K562 (cell line): ENCODE results near the gene ASMT. TPM values are rescaled to one million over a fixed set of nuclear protein-coding genes. Genes with fewer than 3 reads are reported as not detected.

ENCODE experiments used
- BRD9 ChIP-seq: fragments of 450-650 bp; IDR thresholded peaks from 2 replicates; pipeline ENCODE4 v1.6.1; 2018; ENCODE audit warnings: low read depth; ENCODE audit not compliant: partially characterized antibody
- GABPB1 ChIP-seq: sonication (generic); formaldehyde crosslinking; IDR thresholded peaks from 2 replicates; pipeline ENCODE4 v1.8.0; 2022; ENCODE audit warnings: mild to moderate bottlenecking, missing genetic modification reagents
- polyA plus RNA-seq, 8 experiments: library from polyadenylated mRNA; depleted of rRNA in 4 of 8; stranded (reverse) in 5 of 8; unstranded in 3 of 8; fragments of >200 nt; fragmentation: Nextera tagmentation in 2 of 8; fragmentation: Illumina TruSeq in 1 of 8; extraction: Ambion mirVana in 2 of 8; extraction: Trizol in 1 of 8; gene quantifications; 2 replicates each; pipeline versions ENCODE4 v1.2.1 to v1.2.3, GENCODE V29; 2011 to 2014; ENCODE audit warnings: inconsistent platforms in 1 of 8, missing spikeins in 1 of 8
- total RNA-seq, 7 experiments: library from RNA; depleted of rRNA in 6 of 7; stranded (reverse); fragments of >200 nt in 6 of 7; fragmentation: Illumina TruSeq in 2 of 7; extraction: Trizol in 2 of 7; gene quantifications; 2 replicates each; pipeline versions ENCODE4 v1.2.1 to v1.2.3, GENCODE V29; 2011 to 2021; ENCODE audit warnings: low replicate concordance in 1 of 7
- TF ChIP-seq, protein P1 (sequence below): sonication (generic); formaldehyde crosslinking; IDR thresholded peaks from 2 replicates; pipeline ENCODE4 v1.8.1; 2022; ENCODE audit warnings: missing genetic modification reagents
- TF ChIP-seq, protein P2 (sequence below): fragments of 200-800 bp; sonication (Bioruptor generic); IDR thresholded peaks from 2 replicates; pipeline ENCODE4 v1.6.1; 2016; ENCODE audit warnings: missing genetic modification characterization, missing compliant biosample characterization
- TF ChIP-seq, protein P3 (sequence below): fragments of 450-650 bp; IDR thresholded peaks from 2 replicates; pipeline ENCODE4 v1.6.1; 2016; ENCODE audit warnings: missing biosample characterization, missing genetic modification characterization

Gene ASMT
- total and polyA plus RNA-seq, 9 of the 15 experiments (the other 6 are each of a cell fraction or from before 2014, with no cell fraction given), result 0.06 TPM; not detected in 8

DNA sequence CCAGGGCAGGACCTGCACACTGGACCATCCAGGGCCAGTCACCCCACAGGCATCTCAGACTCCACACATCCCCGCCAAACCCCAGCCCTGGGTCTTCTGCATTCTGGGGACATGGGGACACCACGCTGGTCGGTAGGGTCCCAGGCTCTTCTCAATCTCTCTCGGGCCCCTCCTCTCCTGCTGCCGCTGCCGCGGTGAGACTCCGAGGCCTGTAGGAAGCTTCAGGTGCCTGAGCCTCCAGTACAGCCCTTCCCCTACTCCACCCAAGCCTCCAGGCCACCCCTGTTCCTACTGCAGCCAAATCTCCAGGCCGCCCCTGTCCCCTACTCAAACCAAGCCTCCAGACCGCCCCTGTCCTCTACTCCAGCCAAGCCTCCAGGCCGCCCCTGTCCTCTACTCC is 5.5 kb upstream of the ASMT start (continued):
- TF ChIP-seq, protein P1, sequence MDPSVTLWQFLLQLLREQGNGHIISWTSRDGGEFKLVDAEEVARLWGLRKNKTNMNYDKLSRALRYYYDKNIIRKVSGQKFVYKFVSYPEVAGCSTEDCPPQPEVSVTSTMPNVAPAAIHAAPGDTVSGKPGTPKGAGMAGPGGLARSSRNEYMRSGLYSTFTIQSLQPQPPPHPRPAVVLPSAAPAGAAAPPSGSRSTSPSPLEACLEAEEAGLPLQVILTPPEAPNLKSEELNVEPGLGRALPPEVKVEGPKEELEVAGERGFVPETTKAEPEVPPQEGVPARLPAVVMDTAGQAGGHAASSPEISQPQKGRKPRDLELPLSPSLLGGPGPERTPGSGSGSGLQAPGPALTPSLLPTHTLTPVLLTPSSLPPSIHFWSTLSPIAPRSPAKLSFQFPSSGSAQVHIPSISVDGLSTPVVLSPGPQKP, result no peak
- TF ChIP-seq, protein P2, sequence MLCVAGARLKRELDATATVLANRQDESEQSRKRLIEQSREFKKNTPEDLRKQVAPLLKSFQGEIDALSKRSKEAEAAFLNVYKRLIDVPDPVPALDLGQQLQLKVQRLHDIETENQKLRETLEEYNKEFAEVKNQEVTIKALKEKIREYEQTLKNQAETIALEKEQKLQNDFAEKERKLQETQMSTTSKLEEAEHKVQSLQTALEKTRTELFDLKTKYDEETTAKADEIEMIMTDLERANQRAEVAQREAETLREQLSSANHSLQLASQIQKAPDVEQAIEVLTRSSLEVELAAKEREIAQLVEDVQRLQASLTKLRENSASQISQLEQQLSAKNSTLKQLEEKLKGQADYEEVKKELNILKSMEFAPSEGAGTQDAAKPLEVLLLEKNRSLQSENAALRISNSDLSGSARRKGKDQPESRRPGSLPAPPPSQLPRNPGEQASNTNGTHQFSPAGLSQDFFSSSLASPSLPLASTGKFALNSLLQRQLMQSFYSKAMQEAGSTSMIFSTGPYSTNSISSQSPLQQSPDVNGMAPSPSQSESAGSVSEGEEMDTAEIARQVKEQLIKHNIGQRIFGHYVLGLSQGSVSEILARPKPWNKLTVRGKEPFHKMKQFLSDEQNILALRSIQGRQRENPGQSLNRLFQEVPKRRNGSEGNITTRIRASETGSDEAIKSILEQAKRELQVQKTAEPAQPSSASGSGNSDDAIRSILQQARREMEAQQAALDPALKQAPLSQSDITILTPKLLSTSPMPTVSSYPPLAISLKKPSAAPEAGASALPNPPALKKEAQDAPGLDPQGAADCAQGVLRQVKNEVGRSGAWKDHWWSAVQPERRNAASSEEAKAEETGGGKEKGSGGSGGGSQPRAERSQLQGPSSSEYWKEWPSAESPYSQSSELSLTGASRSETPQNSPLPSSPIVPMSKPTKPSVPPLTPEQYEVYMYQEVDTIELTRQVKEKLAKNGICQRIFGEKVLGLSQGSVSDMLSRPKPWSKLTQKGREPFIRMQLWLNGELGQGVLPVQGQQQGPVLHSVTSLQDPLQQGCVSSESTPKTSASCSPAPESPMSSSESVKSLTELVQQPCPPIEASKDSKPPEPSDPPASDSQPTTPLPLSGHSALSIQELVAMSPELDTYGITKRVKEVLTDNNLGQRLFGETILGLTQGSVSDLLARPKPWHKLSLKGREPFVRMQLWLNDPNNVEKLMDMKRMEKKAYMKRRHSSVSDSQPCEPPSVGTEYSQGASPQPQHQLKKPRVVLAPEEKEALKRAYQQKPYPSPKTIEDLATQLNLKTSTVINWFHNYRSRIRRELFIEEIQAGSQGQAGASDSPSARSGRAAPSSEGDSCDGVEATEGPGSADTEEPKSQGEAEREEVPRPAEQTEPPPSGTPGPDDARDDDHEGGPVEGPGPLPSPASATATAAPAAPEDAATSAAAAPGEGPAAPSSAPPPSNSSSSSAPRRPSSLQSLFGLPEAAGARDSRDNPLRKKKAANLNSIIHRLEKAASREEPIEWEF (CRISPR knock-in tag), result no peak
- TF ChIP-seq, protein P3, sequence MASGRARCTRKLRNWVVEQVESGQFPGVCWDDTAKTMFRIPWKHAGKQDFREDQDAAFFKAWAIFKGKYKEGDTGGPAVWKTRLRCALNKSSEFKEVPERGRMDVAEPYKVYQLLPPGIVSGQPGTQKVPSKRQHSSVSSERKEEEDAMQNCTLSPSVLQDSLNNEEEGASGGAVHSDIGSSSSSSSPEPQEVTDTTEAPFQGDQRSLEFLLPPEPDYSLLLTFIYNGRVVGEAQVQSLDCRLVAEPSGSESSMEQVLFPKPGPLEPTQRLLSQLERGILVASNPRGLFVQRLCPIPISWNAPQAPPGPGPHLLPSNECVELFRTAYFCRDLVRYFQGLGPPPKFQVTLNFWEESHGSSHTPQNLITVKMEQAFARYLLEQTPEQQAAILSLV, result no peak
- TF ChIP-seq GABPB1 (CRISPR knock-in tag), result no peak
- no peak for TF ChIP-seq BRD9
